CD4-positive, CD25-positive, alpha-beta regulatory T cell (primary cell): ENCODE measurements around the gene LRRC49. TPM values are rescaled to one million over a fixed set of nuclear protein-coding genes. Genes with fewer than 3 reads are reported as not detected.

Experiments used
- ATAC-seq, 2 donors: fragments of 150-1000 bp; cut with Tn5 transposase; one replicate each; pipeline ENCODE4 v1.10.0; 2021; ENCODE audit warnings: low read depth in 2 of 2, moderate number of reproducible peaks in 2 of 2, moderate library complexity in 1 of 2
- DNase-seq, 3 donors: peaks; one replicate each; pipeline versions ENCODE4 v3.0.0 to v3.0.0-alpha.2; 2012 to 2022; ENCODE audit warnings: mixed read lengths in 1 of 3
- H3K27ac ChIP-seq: one replicate; pipeline ENCODE4 v1.7.0; 2013; ENCODE audit warnings: mild to moderate bottlenecking, low read length; ENCODE audit not compliant: insufficient read depth, poor library complexity, severe bottlenecking
- H3K27me3 ChIP-seq: one replicate; pipeline ENCODE4 v1.7.0; 2013; ENCODE audit warnings: low read length; ENCODE audit not compliant: control insufficient read depth, insufficient read depth
- H3K36me3 ChIP-seq: one replicate; pipeline ENCODE4 v1.7.0; 2013; ENCODE audit warnings: mild to moderate bottlenecking, low read length, moderate library complexity; ENCODE audit not compliant: control insufficient read depth, insufficient read depth
- H3K4me1 ChIP-seq: 2 replicates; pipeline ENCODE4 v1.7.0; 2013; ENCODE audit warnings: mild to moderate bottlenecking, low read length; ENCODE audit not compliant: insufficient read depth, control insufficient read depth, poor library complexity, severe bottlenecking
- H3K4me3 ChIP-seq: one replicate; pipeline ENCODE4 v1.7.0; 2013; ENCODE audit warnings: low read depth, mild to moderate bottlenecking, low read length, moderate library complexity
- H3K9me3 ChIP-seq, 2 experiments: 1 replicate in 1 of 2; 2 replicates in 1 of 2; pipeline ENCODE4 v1.7.0; 2013; ENCODE audit warnings: low read length in 2 of 2, mild to moderate bottlenecking in 1 of 2, moderate library complexity in 1 of 2; ENCODE audit not compliant: control insufficient read depth in 2 of 2
- H3K27ac Mint-ChIP-seq, 3 donors: one replicate each; pipeline ENCODE4 v1.8.0; 2020 to 2022; ENCODE audit warnings: mild to moderate bottlenecking in 3 of 3, mixed read lengths in 3 of 3, moderate library complexity in 2 of 3
- H3K27me3 Mint-ChIP-seq: one replicate; pipeline ENCODE4 v1.8.0; 2022; ENCODE audit warnings: mild to moderate bottlenecking, mixed read lengths
- H3K36me3 Mint-ChIP-seq: one replicate; pipeline ENCODE4 v1.8.0; 2020; ENCODE audit warnings: mixed read lengths
- H3K4me1 Mint-ChIP-seq, 4 donors: one replicate each; pipeline ENCODE4 v1.8.0; 2020 to 2022; ENCODE audit warnings: mixed read lengths in 4 of 4, mild to moderate bottlenecking in 1 of 4
- H3K4me3 Mint-ChIP-seq, 4 donors: one replicate each; pipeline ENCODE4 v1.8.0; 2020 to 2022; ENCODE audit warnings: mild to moderate bottlenecking in 4 of 4, mixed read lengths in 4 of 4, moderate library complexity in 3 of 4
- H3K9me3 Mint-ChIP-seq, 7 donors: one replicate each; pipeline ENCODE4 v1.8.0; 2020 to 2022; ENCODE audit warnings: mixed read lengths in 7 of 7, mild to moderate bottlenecking in 3 of 7, moderate library complexity in 2 of 7
- polyA plus RNA-seq, 4 donors: library from polyadenylated mRNA; unstranded; fragments of 300-500 nt; fragmentation: Illumina TruSeq; gene quantifications; one replicate each; pipeline ENCODE4 v1.2.3, GENCODE V29; 2021
- total RNA-seq: library from RNA; stranded (reverse); gene quantifications from one replicate; pipeline ENCODE4 v1.2.3, GENCODE V29; 2022

The LRRC49 gene
- total and polyA plus RNA-seq, 5 donors from 2014 or later, result 0.34 TPM; not detected in 4

- Histone ChIP-seq H3K27ac (no peak overlapping the region), H3K36me3 (no peaks in the 10 kb centered on the region), H3K4me3 (no peak overlapping the region), H3K9me3 (no peaks in the 10 kb centered on the region), H3K27me3 (no peaks in the 10 kb centered on the region), H3K4me1 (no peaks in the 10 kb centered on the region)
- Mint-ChIP-seq H3K9me3 (peaks cover 0 to 5% (median 0%) of the 10 kb centered on the region in 7 donors), H3K27me3 (no peaks in the 10 kb centered on the region), H3K27ac (no peak overlapping the region), H3K4me3 (no peak overlapping the region), H3K36me3 (no peaks in the 10 kb centered on the region), H3K4me1 (no peaks in the 10 kb centered on the region)
- DNase-seq (no peak), ATAC-seq (no peak)
These were observed 157.8 kb downstream of the LRRC49 start for GRCh38 chr15:71050461-71050860.

DNA sequence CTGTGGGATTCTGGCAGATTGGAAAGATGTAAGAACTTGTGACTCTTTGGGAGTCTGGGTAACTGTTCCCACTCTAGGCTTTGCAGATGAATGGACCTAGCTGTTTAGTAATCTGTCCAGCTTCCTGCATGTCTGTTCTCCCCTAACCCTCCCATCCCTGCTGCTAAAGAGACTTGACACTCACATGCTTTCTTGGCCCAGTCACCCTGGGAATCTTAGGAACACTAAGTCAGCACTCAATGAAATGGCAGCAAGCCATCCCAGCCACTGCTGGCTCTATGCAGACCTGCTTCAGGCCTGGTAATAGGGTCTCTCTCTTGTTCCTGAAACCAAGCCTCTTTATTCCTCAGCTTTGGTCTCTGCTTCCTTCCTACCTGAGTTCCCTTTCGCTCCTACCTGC lies 158.9 kb downstream of the LRRC49 start:
- no peak overlapping the region for H3K4me3 Mint-ChIP-seq
- no peaks in the 10 kb centered on the region for H3K27me3 ChIP-seq
- no peak overlapping the region for H3K4me3 ChIP-seq
- H3K9me3 Mint-ChIP-seq, result peaks cover 0 to 5% (median 0%) of the 10 kb centered on the region in 7 donors
- H3K27me3 Mint-ChIP-seq, result no peaks in the 10 kb centered on the region
- DNase-seq, result no peak
- H3K9me3 ChIP-seq, result no peaks in the 10 kb centered on the region
- no peaks in the 10 kb centered on the region for H3K4me1 ChIP-seq
- H3K27ac ChIP-seq, result no peak overlapping the region
- H3K36me3 Mint-ChIP-seq, result no peaks in the 10 kb centered on the region
- no peaks in the 10 kb centered on the region for H3K36me3 ChIP-seq
- ATAC-seq, result no peak
- no peak overlapping the region for H3K27ac Mint-ChIP-seq
- no peaks in the 10 kb centered on the region for H3K4me1 Mint-ChIP-seq

DNA sequence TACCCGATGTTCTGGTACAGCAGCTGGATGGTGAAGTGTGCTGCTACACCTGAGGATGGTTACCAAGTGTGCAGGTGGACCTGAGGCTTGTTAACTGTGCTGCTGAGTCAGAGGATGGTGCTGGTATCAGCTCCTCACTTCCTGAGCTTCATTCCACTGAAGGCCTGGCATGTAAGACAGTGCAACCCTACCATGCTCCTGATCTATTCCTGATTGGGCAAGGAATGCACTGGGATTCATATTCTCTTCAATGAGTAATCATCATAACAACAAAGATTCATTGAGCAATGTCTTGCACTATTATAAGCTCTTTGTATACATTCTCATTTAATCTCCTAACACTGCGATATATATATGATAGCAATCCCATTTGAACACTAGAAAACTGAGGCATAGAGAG lies 159.7 kb downstream of the LRRC49 start:
- Histone ChIP-seq H3K36me3 (no peaks in the 10 kb centered on the region), H3K27ac (no peak overlapping the region), H3K27me3 (no peaks in the 10 kb centered on the region), H3K4me1 (no peaks in the 10 kb centered on the region), H3K9me3 (no peaks in the 10 kb centered on the region), H3K4me3 (no peak overlapping the region)
- ATAC-seq (no peak), DNase-seq (no peak)
- Mint-ChIP-seq H3K27me3 (no peaks in the 10 kb centered on the region), H3K4me1 (no peaks in the 10 kb centered on the region), H3K36me3 (no peaks in the 10 kb centered on the region), H3K27ac (no peak overlapping the region), H3K4me3 (no peak overlapping the region), H3K9me3 (peaks cover 0 to 5% (median 0%) of the 10 kb centered on the region in 7 donors)

DNA sequence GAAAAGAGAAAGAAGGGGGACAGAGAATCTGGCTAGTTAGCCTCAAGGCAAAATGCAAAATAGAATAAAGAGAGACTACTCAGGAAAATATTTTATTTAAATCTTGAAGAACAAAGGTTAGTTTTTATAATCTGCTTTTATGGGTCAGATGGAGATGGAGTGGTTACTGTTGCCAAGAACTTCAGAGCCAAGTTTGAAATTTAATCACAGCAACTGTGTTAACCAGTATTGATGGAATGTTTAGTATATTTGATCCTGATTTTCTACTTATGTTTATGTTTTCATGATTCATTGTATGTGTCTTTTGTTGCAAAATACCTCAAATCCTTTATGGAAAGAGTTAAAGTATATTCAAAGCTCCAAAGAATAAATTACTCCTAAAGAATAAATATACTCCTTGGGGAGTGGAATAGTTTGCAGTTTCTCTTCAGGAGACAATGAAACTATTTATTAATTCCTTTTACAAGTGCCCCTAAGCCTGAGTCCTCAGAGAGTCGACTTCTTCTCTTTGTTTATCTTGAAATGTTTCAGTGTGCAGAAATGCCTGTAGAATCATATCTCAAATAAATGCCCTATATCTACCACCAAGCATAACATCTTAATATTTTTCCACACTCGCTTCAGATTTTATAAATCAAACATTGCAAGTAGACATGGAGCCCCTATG lies 161.8 kb downstream of the LRRC49 start:
- peaks cover 0 to 6% of the 10 kb centered on the region in 2 experiments for H3K9me3 ChIP-seq
- DNase-seq (no peak), ATAC-seq (no peak)
- Mint-ChIP-seq H3K4me3 (no peak overlapping the region), H3K27ac (no peak overlapping the region), H3K4me1 (no peaks in the 10 kb centered on the region), H3K9me3 (peaks cover 0 to 5% (median 1%) of the 10 kb centered on the region in 7 donors), H3K27me3 (peaks cover 9% of the 10 kb centered on the region), H3K36me3 (no peaks in the 10 kb centered on the region)
- H3K27ac ChIP-seq, result no peak overlapping the region
- H3K4me1 ChIP-seq, result no peaks in the 10 kb centered on the region
- no peaks in the 10 kb centered on the region for H3K27me3 ChIP-seq
- no peak overlapping the region for H3K4me3 ChIP-seq
- no peaks in the 10 kb centered on the region for H3K36me3 ChIP-seq

GRCh38 chr15:71055461-71055860 lies 162.8 kb downstream of the LRRC49 start:
- Histone ChIP-seq H3K9me3 (peaks cover 0 to 6% of the 10 kb centered on the region in 2 experiments), H3K4me1 (no peaks in the 10 kb centered on the region), H3K27me3 (no peaks in the 10 kb centered on the region), H3K27ac (no peak overlapping the region), H3K4me3 (no peak overlapping the region), H3K36me3 (no peaks in the 10 kb centered on the region)
- H3K4me3 Mint-ChIP-seq, result no peak overlapping the region
- H3K4me1 Mint-ChIP-seq, result no peaks in the 10 kb centered on the region
- no peak for ATAC-seq
- peaks cover 9% of the 10 kb centered on the region for H3K27me3 Mint-ChIP-seq
- peaks cover 2 to 5% (median 4%) of the 10 kb centered on the region in 7 donors for H3K9me3 Mint-ChIP-seq
- H3K36me3 Mint-ChIP-seq, result no peaks in the 10 kb centered on the region
- DNase-seq, result no peak
- H3K27ac Mint-ChIP-seq, result no peak overlapping the region

DNA sequence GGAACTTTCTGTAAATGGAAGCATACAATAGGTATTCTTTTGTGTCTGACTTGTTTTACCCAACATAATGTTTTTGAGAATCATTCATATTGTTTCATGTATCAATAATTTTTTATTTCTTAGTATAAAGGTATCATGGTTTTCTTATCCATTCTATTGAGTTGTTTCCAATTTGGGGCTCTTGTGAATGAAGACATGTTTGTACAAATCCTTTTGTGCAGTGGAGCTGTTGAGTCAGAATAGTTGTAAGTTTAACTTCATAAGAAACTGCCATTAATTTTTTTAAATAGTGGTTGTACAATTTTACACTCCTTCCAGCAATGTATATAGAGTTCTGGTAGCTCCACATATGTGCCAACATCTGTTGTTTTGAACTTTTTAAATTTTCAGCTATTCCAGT lies 163.5 kb downstream of the LRRC49 start:
- H3K27ac ChIP-seq, result no peak overlapping the region
- H3K36me3 Mint-ChIP-seq, result no peaks in the 10 kb centered on the region
- H3K4me1 ChIP-seq, result no peaks in the 10 kb centered on the region
- H3K36me3 ChIP-seq, result no peaks in the 10 kb centered on the region
- H3K27me3 ChIP-seq, result no peaks in the 10 kb centered on the region
- no peak overlapping the region for H3K4me3 Mint-ChIP-seq
- no peak overlapping the region for H3K4me3 ChIP-seq
- no peaks in the 10 kb centered on the region for H3K4me1 Mint-ChIP-seq
- ATAC-seq (no peak), DNase-seq (no peak)
- peaks cover 9% of the 10 kb centered on the region for H3K27me3 Mint-ChIP-seq
- peaks cover 2 to 5% (median 4%) of the 10 kb centered on the region in 7 donors for H3K9me3 Mint-ChIP-seq
- H3K27ac Mint-ChIP-seq, result no peak overlapping the region
- peaks cover 0 to 6% of the 10 kb centered on the region in 2 experiments for H3K9me3 ChIP-seq

DNA sequence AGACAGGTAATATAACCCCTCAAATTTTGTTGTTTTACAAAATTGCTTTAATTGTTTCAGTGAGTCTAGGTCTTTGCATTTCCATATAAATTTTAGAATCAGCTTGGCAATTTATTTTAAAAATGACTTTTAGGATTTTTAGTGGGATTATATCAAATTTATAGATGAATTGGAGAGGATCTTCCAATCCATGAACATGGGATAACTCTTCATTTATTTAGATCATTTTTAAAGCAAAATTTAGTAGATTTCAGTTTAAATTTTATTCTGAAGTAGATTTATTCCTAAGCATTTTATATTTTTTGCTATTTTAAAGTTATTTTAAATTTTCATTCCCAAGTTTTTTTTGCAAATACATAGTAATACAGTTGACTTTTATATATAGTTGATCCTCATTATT lies 164.5 kb downstream of the LRRC49 start:
- no peak overlapping the region for H3K4me3 Mint-ChIP-seq
- peaks cover 9% of the 10 kb centered on the region for H3K27me3 Mint-ChIP-seq
- peaks cover 2 to 5% (median 4%) of the 10 kb centered on the region in 7 donors for H3K9me3 Mint-ChIP-seq
- no peaks in the 10 kb centered on the region for H3K4me1 Mint-ChIP-seq
- DNase-seq, result no peak
- Histone ChIP-seq H3K9me3 (peaks cover 0 to 6% of the 10 kb centered on the region in 2 experiments), H3K36me3 (no peaks in the 10 kb centered on the region), H3K4me3 (no peak overlapping the region), H3K27me3 (no peaks in the 10 kb centered on the region), H3K27ac (no peak overlapping the region), H3K4me1 (no peaks in the 10 kb centered on the region)
- no peak overlapping the region for H3K27ac Mint-ChIP-seq
- H3K36me3 Mint-ChIP-seq, result no peaks in the 10 kb centered on the region
- no peak for ATAC-seq

DNA sequence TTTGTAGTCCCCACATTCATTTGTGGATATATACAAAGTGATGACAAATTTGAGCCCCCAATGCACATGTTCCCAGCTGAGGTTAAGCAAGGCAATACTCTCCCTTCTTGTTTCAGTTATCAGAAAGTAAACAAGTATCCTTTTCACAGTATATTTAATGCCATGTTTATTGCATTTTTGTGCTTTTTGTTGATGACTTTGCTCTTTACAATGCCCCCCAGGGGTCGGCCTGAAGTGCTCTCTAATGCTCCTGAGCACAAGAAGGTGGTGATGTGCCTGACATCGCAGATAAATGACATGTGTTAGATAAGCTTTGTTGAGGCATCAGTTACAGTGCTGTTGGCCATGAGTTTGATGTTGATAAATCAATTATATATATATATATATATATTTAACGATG lies 165.0 kb downstream of the LRRC49 start:
- H3K27ac ChIP-seq, result no peak overlapping the region
- no peak overlapping the region for H3K27ac Mint-ChIP-seq
- no peaks in the 10 kb centered on the region for H3K36me3 Mint-ChIP-seq
- peaks cover 9% of the 10 kb centered on the region for H3K27me3 Mint-ChIP-seq
- no peaks in the 10 kb centered on the region for H3K4me1 Mint-ChIP-seq
- no peak for DNase-seq
- H3K4me1 ChIP-seq, result no peaks in the 10 kb centered on the region
- H3K4me3 Mint-ChIP-seq, result no peak overlapping the region
- H3K9me3 Mint-ChIP-seq, result peaks cover 2 to 5% (median 3%) of the 10 kb centered on the region in 7 donors
- ATAC-seq, result no peak
- H3K27me3 ChIP-seq, result no peaks in the 10 kb centered on the region
- no peak overlapping the region for H3K4me3 ChIP-seq
- no peaks in the 10 kb centered on the region for H3K36me3 ChIP-seq
- H3K9me3 ChIP-seq, result peaks cover 0 to 6% of the 10 kb centered on the region in 2 experiments
